HL-60 (cell line): ENCODE measurements around the gene CRYBA4.

Experiments used
- CTCF ChIP-seq: IDR thresholded peaks from one replicate; pipeline ENCODE4 v1.5.1; 2011; ENCODE audit warnings: low read length, control low read depth, inconsistent platforms; ENCODE audit not compliant: insufficient read depth
- GABPA ChIP-seq: IDR thresholded peaks from 2 replicates; pipeline ENCODE4 v1.6.1; 2012; ENCODE audit warnings: low read depth
- POLR2AphosphoS5 ChIP-seq: IDR thresholded peaks from 2 replicates; pipeline ENCODE4 v1.6.1; 2012; ENCODE audit warnings: low read depth
- SPI1 ChIP-seq: IDR thresholded peaks from 2 replicates; pipeline ENCODE4 v1.6.1; 2012; ENCODE audit warnings: low read depth, mild to moderate bottlenecking, borderline replicate concordance

- TF ChIP-seq CTCF (no peak), GABPA (no peak), POLR2AphosphoS5 (no peak), SPI1 (no peak)
Measured at GRCh38 chr22:26597026-26597425, 24.7 kb upstream of the CRYBA4 start.
